Measurements from ENCODE around the gene EXT2.

DNA sequence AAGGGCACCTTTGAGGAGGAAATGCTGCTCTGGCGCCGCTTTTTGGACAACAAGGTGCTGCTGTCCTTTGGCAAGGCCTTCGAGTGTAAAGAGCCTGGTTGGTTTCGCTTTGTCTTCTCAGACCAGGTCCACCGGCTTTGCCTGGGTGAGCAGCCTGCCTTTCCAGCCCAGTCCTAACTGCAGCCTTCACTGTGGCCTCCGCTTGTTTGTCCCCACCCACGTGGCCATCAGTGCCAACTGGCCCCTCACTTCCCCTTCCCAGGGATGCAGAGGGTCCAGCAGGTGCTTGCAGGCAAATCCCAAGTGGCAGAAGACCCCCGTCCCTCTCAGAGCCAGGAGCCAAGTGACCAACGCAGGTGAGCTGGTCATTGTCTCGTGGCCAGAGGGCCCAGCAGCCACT is 12.0 kb upstream of the EXT2 start:
- TF ChIP-seq ZNF24 (IDR thresholded peaks at IDR 0.05): no peak
- TF ChIP-seq ZNF207 (IDR thresholded peaks at IDR 0.05; ENCODE audit: borderline replicate concordance): no peak
- TF ChIP-seq ONECUT2 (CRISPR knock-in tag; IDR thresholded peaks at IDR 0.05): no peak
- TF ChIP-seq, protein P1, sequence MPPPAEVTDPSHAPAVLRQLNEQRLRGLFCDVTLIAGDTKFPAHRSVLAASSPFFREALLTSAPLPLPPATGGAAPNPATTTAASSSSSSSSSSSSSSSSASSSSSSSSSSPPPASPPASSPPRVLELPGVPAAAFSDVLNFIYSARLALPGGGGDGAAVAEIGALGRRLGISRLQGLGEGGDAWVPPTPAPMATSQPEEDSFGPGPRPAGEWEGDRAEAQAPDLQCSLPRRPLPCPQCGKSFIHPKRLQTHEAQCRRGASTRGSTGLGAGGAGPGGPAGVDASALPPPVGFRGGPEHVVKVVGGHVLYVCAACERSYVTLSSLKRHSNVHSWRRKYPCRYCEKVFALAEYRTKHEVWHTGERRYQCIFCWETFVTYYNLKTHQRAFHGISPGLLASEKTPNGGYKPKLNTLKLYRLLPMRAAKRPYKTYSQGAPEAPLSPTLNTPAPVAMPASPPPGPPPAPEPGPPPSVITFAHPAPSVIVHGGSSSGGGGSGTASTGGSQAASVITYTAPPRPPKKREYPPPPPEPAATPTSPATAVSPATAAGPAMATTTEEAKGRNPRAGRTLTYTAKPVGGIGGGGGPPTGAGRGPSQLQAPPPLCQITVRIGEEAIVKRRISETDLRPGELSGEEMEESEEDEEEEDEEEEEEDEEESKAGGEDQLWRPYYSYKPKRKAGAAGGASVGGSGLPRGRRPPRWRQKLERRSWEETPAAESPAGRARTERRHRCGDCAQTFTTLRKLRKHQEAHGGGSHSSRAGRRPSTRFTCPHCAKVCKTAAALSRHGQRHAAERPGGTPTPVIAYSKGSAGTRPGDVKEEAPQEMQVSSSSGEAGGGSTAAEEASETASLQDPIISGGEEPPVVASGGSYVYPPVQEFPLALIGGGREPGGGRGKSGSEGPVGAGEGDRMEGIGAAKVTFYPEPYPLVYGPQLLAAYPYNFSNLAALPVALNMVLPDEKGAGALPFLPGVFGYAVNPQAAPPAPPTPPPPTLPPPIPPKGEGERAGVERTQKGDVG (CRISPR knock-in tag; IDR thresholded peaks at IDR 0.05; ENCODE audit: borderline replicate concordance): no peak
- TF ChIP-seq POLR2AphosphoS5 (IDR thresholded peaks at IDR 0.05; ENCODE audit: low read depth, low read length): no peak
- TF ChIP-seq, protein P2, sequence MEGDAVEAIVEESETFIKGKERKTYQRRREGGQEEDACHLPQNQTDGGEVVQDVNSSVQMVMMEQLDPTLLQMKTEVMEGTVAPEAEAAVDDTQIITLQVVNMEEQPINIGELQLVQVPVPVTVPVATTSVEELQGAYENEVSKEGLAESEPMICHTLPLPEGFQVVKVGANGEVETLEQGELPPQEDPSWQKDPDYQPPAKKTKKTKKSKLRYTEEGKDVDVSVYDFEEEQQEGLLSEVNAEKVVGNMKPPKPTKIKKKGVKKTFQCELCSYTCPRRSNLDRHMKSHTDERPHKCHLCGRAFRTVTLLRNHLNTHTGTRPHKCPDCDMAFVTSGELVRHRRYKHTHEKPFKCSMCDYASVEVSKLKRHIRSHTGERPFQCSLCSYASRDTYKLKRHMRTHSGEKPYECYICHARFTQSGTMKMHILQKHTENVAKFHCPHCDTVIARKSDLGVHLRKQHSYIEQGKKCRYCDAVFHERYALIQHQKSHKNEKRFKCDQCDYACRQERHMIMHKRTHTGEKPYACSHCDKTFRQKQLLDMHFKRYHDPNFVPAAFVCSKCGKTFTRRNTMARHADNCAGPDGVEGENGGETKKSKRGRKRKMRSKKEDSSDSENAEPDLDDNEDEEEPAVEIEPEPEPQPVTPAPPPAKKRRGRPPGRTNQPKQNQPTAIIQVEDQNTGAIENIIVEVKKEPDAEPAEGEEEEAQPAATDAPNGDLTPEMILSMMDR (CRISPR knock-in tag; IDR thresholded peaks at IDR 0.05): no peak
- TF ChIP-seq ZNF282 (IDR thresholded peaks at IDR 0.05; ENCODE audit: partially characterized antibody): no peak
- TF ChIP-seq TEAD2 (CRISPR knock-in tag; IDR thresholded peaks at IDR 0.05): no peak
- TF ChIP-seq, protein P3, sequence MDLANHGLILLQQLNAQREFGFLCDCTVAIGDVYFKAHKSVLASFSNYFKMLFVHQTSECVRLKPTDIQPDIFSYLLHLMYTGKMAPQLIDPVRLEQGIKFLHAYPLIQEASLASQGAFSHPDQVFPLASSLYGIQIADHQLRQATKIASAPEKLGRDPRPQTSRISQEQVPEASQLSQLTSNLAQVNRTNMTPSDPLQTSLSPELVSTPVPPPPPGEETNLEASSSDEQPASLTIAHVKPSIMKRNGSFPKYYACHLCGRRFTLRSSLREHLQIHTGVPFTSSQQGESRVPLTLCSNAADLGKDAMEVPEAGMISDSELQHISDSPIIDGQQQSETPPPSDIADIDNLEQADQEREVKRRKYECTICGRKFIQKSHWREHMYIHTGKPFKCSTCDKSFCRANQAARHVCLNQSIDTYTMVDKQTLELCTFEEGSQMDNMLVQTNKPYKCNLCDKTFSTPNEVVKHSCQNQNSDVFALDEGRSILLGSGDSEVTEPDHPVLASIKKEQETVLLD (CRISPR knock-in tag; IDR thresholded peaks at IDR 0.05; ENCODE audit: low read depth): no peak
- no peak for TF ChIP-seq EP300 (IDR thresholded peaks at IDR 0.05; ENCODE audit: low read depth in 2 of 2, low read length in 2 of 2)
- TF ChIP-seq EP300 (CRISPR knock-in tag; IDR thresholded peaks at IDR 0.05; ENCODE audit: borderline replicate concordance): no peak
- no peak for TF ChIP-seq ZNF510 (CRISPR knock-in tag; IDR thresholded peaks at IDR 0.05; ENCODE audit: low read depth)
- no peak for TF ChIP-seq FOXK2 (IDR thresholded peaks at IDR 0.05)
- TF ChIP-seq, protein P4, sequence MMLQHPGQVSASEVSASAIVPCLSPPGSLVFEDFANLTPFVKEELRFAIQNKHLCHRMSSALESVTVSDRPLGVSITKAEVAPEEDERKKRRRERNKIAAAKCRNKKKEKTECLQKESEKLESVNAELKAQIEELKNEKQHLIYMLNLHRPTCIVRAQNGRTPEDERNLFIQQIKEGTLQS (CRISPR knock-in tag; IDR thresholded peaks at IDR 0.05): no peak
- TF ChIP-seq ZBTB1 (CRISPR knock-in tag; IDR thresholded peaks at IDR 0.05; ENCODE audit: borderline replicate concordance): no peak
